IPS-18c (cell line): ENCODE data around the gene PHC2.

ENCODE experiments used
- H3K4me3 ChIP-seq: 2 replicates; pipeline ENCODE4 v1.7.0; 2013; ENCODE audit warnings: low read depth, mild to moderate bottlenecking, low read length, moderate library complexity; ENCODE audit not compliant: insufficient read depth
- H3K9me3 ChIP-seq: one replicate; pipeline ENCODE4 v1.6.1; 2013; ENCODE audit warnings: mild to moderate bottlenecking, low read length, moderate library complexity; ENCODE audit not compliant: control insufficient read depth, insufficient read depth

PHC2 gene

DNA sequence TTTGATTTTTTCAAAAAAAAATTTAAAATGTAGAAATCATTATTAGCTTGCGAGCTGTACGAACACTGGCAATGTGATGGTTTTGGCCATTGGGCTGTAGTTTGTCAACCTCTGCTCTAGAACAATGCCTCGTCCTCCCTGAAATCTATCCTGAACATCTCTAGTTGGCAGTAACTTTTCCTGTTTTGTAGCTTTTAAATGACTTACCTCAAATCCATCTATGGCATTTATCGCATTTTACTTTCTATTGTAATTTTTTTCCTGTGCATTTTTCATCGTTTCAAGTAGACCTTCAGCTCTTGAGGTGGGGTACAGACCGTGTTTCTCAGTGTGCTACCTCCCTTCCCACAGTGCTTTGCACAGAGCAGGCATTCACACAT, 79.6 kb downstream of the PHC2 start:
- peaks cover 4% of the 10 kb centered on the region for H3K9me3 ChIP-seq
- no peak overlapping the region for H3K4me3 ChIP-seq

GRCh38 chr1:33350611-33351280, 80.1 kb downstream of the PHC2 start:
- Histone ChIP-seq H3K4me3 (peak overlapping the region; percentile 68), H3K9me3 (peaks cover 4% of the 10 kb centered on the region)

DNA sequence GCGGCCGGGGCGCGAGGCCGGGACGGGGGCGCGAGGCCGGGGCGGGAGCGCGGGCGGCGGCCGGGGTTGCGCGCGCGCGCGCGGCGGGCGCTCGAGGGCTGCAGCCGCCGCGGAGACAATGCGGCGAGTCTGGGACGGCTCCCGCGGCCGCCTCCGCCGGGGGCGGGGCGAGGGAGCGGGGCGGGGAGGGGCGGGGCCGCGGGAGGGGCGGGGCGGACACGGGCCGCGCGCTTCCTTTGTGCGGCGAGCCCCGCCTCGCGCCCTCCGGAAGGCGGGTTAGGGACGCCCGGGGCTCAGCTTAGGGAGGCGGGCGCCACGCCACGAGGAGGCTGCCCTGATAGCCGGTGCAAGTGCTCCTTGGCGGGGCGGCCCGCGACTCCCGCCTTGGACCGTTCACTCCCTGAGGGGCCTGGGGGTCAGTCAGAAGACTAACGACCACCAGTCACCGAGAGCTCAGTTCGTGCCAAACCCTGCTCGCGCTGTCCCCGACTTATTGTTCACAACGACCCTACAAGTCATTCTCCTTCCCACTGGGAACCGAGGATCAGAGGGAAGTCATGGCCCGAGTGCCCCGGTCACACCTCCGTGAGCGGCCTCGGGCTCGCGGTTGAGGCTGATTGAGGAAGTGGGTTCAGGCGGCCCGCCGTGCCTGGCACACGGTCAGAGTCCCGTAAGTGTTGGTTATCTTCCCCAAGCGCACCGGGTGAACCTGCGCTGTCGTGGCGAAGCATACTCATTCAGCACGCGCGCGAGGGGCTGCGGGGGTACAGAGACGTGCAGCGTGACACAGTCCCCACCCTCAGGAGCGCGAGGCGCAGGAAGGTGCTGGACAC, 80.9 kb downstream of the PHC2 start:
- Histone ChIP-seq H3K4me3 (peak overlapping the region; percentile 68), H3K9me3 (peaks cover 4% of the 10 kb centered on the region)

DNA sequence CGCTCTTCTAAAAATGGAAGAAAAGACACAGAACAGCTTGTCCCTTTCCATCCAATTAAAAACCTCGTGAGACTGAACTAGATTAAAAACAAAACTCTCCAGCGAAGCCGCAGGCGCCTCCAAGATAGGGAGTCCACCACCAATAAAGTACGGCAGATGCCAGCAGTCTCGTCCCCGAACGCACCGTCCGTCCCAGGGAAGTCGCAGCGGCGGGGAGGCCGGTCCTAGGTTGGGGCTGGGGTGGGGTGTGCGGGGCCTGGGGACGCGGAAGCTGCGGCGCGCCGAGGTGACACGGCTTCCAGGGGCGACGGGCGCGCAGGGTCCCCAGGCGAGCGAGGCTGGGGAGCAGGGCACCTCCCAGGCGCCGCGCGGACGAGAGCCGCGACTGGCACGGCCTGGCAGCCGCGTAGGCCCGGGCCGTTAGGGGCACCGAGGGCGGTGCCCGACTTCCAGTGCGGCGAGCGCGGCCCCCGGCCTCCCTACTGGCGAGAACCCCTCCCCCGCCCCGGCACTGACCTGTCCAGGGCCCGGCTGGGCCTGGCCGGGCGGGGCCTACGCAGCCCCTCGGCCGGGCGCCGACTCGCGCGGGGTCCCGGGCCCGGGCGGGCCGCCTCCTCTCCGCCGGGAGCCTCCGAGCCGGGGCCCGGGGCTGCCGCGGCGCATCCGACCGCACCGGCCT, 81.7 kb downstream of the PHC2 start:
- peaks cover 4% of the 10 kb centered on the region for H3K9me3 ChIP-seq
- H3K4me3 ChIP-seq = peak overlapping the region; percentile 50

DNA sequence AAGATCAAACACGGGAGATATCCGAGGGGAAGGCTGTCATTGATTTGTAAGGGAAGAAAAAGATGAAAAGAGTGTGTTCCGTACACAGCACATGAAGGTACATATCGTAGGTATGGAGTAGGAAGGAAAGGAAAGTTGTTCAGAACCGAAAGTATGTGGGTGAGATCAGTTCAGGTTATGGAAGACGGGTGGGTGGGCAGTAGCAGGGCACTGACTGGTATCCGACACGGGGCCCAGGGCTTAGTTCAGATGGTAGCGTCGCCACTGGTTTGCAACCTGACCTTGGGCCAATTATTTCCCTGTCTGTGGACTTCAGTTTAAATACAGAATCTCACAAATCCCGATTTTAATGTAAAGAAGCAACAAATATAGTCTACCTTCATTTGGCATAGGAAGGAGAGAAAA, 82.2 kb downstream of the PHC2 start:
- Histone ChIP-seq H3K9me3 (peaks cover 4% of the 10 kb centered on the region), H3K4me3 (peak overlapping the region; percentile 50)

GRCh38 chr1:33348194-33348593, 82.7 kb downstream of the PHC2 start:
- H3K9me3 ChIP-seq = peaks cover 4% of the 10 kb centered on the region
- peak overlapping the region; percentile 50; the same call in 1 of the 2 replicates for H3K4me3 ChIP-seq

- H3K4me3 ChIP-seq = no peak overlapping the region
- peaks cover 4% of the 10 kb centered on the region for H3K9me3 ChIP-seq
These were observed 83.3 kb downstream of the PHC2 start for GRCh38 chr1:33347650-33347992.

- Histone ChIP-seq H3K9me3 (peaks cover 4% of the 10 kb centered on the region), H3K4me3 (no peak overlapping the region)
These were observed 83.8 kb downstream of the PHC2 start for GRCh38 chr1:33346927-33347649.

- Histone ChIP-seq H3K9me3 (peaks cover 4% of the 10 kb centered on the region), H3K4me3 (no peak overlapping the region)
These were observed 84.4 kb downstream of the PHC2 start for GRCh38 chr1:33346533-33346926.

GRCh38 chr1:33344896-33345560, 85.9 kb downstream of the PHC2 start:
- H3K4me3 ChIP-seq = no peak overlapping the region
- H3K9me3 ChIP-seq = peaks cover 4% of the 10 kb centered on the region

DNA sequence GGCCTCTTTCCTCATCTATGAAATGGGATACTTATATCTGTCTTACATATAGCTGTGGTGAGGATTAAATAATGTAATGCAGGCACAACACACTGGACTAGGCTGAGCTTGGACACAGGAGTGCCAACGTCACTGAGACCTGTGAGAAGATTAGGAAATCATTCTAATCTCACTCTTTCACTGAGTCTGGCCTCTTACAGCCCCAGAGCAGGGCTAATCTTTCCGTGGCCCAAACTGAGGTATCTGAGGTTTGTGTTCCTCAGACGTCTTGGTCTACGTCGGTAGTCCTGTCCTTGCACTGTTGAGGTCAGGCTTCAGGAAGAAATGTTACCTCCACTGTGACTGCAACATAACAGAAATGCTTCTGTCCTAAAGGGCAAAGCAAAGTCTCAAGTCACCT, 87.4 kb downstream of the PHC2 start:
- Histone ChIP-seq H3K9me3 (peaks cover 2% of the 10 kb centered on the region), H3K4me3 (no peak overlapping the region)

DNA sequence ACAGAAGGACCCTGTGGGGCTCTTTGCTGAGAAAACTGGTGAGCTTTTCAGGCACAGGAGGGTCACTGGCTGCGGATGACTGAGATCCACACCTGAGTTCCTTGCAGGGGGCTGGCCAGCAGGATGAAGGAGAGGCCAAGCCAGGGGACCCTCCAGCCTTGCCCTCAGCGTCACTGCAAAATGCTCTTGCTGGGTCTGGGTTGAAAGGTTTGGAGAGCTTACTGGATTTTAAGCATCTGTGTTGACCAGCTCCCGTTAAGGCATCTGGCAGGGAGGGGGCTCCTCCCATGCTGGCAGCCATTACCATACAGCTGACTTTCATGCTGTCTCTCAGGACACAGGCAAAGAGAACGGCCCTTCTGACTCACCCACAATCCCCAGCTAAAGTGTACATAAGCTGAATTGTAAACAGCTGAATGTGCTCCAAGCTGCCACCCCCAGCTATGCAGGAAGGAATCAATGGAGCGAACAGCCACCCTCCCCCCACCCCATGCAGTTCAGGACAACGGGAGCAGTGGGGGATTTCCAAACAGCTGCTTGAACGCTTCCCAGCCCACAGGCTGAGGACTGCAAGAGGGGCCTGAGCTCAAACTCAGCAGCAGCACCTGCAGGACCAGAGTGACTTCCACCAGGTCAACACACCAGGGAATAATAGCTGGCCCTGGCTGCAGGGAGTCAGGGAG, 88.7 kb downstream of the PHC2 start:
- peak overlapping the region; percentile 9; the same call in 1 of the 2 replicates for H3K4me3 ChIP-seq
- no peaks in the 10 kb centered on the region for H3K9me3 ChIP-seq

- no peaks in the 10 kb centered on the region for H3K9me3 ChIP-seq
- H3K4me3 ChIP-seq = no peak overlapping the region
These were observed 89.7 kb downstream of the PHC2 start for GRCh38 chr1:33341190-33341589.

DNA sequence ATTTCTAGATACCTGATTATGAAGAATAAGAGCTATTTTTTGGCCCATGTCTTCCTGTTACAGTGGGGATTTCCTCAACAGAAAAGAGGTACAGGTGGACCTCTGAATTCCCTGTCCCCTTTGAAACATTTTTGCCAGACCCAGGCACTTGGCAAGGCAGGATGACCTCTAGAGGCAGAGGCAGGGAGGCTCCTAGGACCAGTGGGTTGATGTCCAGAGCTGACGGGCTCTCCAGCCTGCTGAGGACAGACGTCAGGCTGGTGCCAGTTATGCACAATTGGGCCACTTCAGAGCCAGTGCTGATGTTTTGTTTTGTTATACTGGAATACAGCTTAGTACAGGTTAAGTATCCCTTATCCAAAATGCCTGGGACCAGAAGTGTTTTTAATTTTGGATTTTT, 91.5 kb downstream of the PHC2 start:
- no peak overlapping the region for H3K4me3 ChIP-seq
- no peaks in the 10 kb centered on the region for H3K9me3 ChIP-seq

DNA sequence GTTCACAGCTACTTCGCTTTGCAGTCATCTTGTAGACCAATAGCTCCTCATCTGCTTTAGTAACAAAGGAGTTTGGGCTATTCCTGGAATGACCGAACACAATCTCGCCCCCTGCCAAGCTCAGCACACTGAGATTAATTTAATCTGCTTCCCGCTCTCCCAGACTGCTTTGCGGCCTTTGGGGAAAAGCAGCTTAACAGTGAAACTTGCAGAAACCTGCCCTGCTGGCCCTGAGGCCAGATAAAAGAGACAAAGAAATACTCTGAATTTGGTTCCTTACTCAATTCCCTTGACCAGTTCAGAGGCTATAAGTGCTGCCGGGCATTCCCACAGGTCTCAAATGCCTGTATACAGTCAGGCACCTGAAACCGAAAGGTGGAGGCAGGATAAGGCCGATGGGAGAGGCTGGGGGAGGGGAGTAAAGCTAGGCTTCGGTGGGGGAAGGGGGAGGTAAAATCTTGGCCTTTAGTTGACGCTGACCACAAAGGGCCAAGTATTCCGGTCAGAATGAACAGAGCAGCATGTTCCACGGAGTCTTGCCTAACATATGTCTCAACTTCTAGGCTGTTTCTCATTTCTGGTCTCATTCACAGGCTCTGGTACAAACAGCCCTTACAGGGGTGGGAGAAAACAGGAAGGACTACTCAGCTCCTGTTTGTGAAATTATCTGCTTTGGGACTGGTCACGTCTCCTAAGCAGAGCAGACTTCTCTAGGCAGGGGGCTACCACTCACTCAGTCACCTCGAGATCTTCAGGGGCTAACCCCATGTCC, 92.3 kb downstream of the PHC2 start:
- Histone ChIP-seq H3K9me3 (no peaks in the 10 kb centered on the region), H3K4me3 (no peak overlapping the region)

GRCh38 chr1:33338048-33338439, 92.9 kb downstream of the PHC2 start:
- no peaks in the 10 kb centered on the region for H3K9me3 ChIP-seq
- no peak overlapping the region for H3K4me3 ChIP-seq
